ENCODE results near the gene CORO6. TPM values are rescaled to one million over a fixed set of nuclear protein-coding genes. Genes with fewer than 3 reads are reported as not detected.

Gene CORO6
- polyA plus RNA-seq, 1 donor from 2014 or later: 4.3 TPM

- Histone ChIP-seq H3K27me3 (ENCODE audit: insufficient read depth, low read depth, low read length) (no peaks in the 10 kb centered on the region), H3K4me3 (ENCODE audit: low read length) (no peak overlapping the region), H3K4me2 (ENCODE audit: low read length) (no peak overlapping the region), H3K27ac (ENCODE audit: low read length) (no peak overlapping the region), H4K20me1 (ENCODE audit: insufficient read depth) (no peaks in the 10 kb centered on the region), H2AFZ (ENCODE audit: low read depth, low read length) (no peak overlapping the region), H3F3A (ENCODE audit: insufficient read depth, low read length, poor library complexity, severe bottlenecking) (no peaks in the 10 kb centered on the region), H3K36me3 (ENCODE audit: insufficient read depth, low read length) (no peaks in the 10 kb centered on the region), H3K79me2 (replicated peaks; ENCODE audit: insufficient read depth, low read length) (peaks cover 3% of the 10 kb centered on the region), H3K9me3 (ENCODE audit: low read length) (no peaks in the 10 kb centered on the region), H3K9me2 (ENCODE audit: insufficient read depth, low read length) (no peaks in the 10 kb centered on the region), H3K9ac (ENCODE audit: low read length) (no peak overlapping the region)
- TF ChIP-seq EP300 (conservative IDR thresholded peaks at IDR 0.05; ENCODE audit: poor library complexity, severe bottlenecking): no peak
- no peak for TF ChIP-seq EZH2 (IDR thresholded peaks at IDR 0.05; ENCODE audit: borderline replicate concordance, insufficient read depth, low read length, poor library complexity, severe bottlenecking)
- TF ChIP-seq SMC3 (conservative IDR thresholded peaks at IDR 0.05; ENCODE audit: poor library complexity): no peak
- TF ChIP-seq TAF1 (IDR thresholded peaks at IDR 0.05; ENCODE audit: low read depth): no peak
- TF ChIP-seq REST (IDR thresholded peaks at IDR 0.05; ENCODE audit: borderline replicate concordance): no peak
- TF ChIP-seq MXI1 (conservative IDR thresholded peaks at IDR 0.05; ENCODE audit: poor library complexity, severe bottlenecking): no peak
- no peak for TF ChIP-seq CTCF (IDR thresholded peaks at IDR 0.05; ENCODE audit: poor library complexity, severe bottlenecking)
- TF ChIP-seq RAD21 (conservative IDR thresholded peaks at IDR 0.05): no peak
- no peak for TF ChIP-seq POLR2AphosphoS5 (IDR thresholded peaks at IDR 0.05)
Observed at GRCh38 chr17:29578626-29579485, 43.9 kb downstream of the CORO6 start.

GRCh38 chr17:29577385-29578211, 45.1 kb downstream of the CORO6 start:
- H3K9ac ChIP-seq (ENCODE audit: low read length): no peak overlapping the region
- H4K20me1 ChIP-seq (ENCODE audit: insufficient read depth): no peaks in the 10 kb centered on the region
- TF ChIP-seq SMC3 (conservative IDR thresholded peaks at IDR 0.05; ENCODE audit: poor library complexity): no peak
- no peak for TF ChIP-seq RAD21 (conservative IDR thresholded peaks at IDR 0.05)
- TF ChIP-seq EZH2 (IDR thresholded peaks at IDR 0.05; ENCODE audit: borderline replicate concordance, insufficient read depth, low read length, poor library complexity, severe bottlenecking): no peak
- no peak for TF ChIP-seq CTCF (IDR thresholded peaks at IDR 0.05; ENCODE audit: poor library complexity, severe bottlenecking)
- TF ChIP-seq EP300 (conservative IDR thresholded peaks at IDR 0.05; ENCODE audit: poor library complexity, severe bottlenecking): no peak
- no peak for TF ChIP-seq REST (IDR thresholded peaks at IDR 0.05; ENCODE audit: borderline replicate concordance)
- no peak for TF ChIP-seq MXI1 (conservative IDR thresholded peaks at IDR 0.05; ENCODE audit: poor library complexity, severe bottlenecking)
- no peak for TF ChIP-seq POLR2AphosphoS5 (IDR thresholded peaks at IDR 0.05)
- TF ChIP-seq TAF1 (IDR thresholded peaks at IDR 0.05; ENCODE audit: low read depth): no peak

More at GRCh38 chr17:29577385-29578211, 45.1 kb downstream of the CORO6 start:
- H3K27ac ChIP-seq (ENCODE audit: low read length): no peak overlapping the region
- no peak overlapping the region for H3K4me2 ChIP-seq (ENCODE audit: low read length)
- H3K4me3 ChIP-seq (ENCODE audit: low read length): no peak overlapping the region
- H3K36me3 ChIP-seq (ENCODE audit: insufficient read depth, low read length): no peaks in the 10 kb centered on the region
- H3K9me2 ChIP-seq (ENCODE audit: insufficient read depth, low read length): no peaks in the 10 kb centered on the region
- no peaks in the 10 kb centered on the region for H3F3A ChIP-seq (ENCODE audit: insufficient read depth, low read length, poor library complexity, severe bottlenecking)
- H2AFZ ChIP-seq (ENCODE audit: low read depth, low read length): no peak overlapping the region
- no peaks in the 10 kb centered on the region for H3K27me3 ChIP-seq (ENCODE audit: insufficient read depth, low read depth, low read length)
- peaks cover 3% of the 10 kb centered on the region for H3K79me2 ChIP-seq (replicated peaks; ENCODE audit: insufficient read depth, low read length)
- H3K9me3 ChIP-seq (ENCODE audit: low read length): no peaks in the 10 kb centered on the region

Measured in neural cell (in vitro differentiated cells).